ENCODE results near the gene TMSB4X.

GRCh38 chrX:12996934-12997435 is 22.1 kb downstream of the TMSB4X start:
- TF ChIP-seq EZH2 (IDR thresholded peaks at IDR 0.05; ENCODE audit: insufficient read depth, poor library complexity, severe bottlenecking) (no peak), EZH2phosphoT487 (IDR thresholded peaks at IDR 0.05; ENCODE audit: insufficient read depth, low read depth) (no peak)
